GM12892 (cell line): Measurements from ENCODE around the gene LHX2.

Source experiments
- POLR2A ChIP-seq: IDR thresholded peaks from 2 replicates; pipeline ENCODE4 v1.6.1; 2011; ENCODE audit warnings: low read depth, low read length, control low read depth
- TAF1 ChIP-seq: IDR thresholded peaks from 2 replicates; pipeline ENCODE4 v1.6.1; 2011; ENCODE audit warnings: low read depth, mild to moderate bottlenecking, control low read depth, low read length, borderline replicate concordance

DNA sequence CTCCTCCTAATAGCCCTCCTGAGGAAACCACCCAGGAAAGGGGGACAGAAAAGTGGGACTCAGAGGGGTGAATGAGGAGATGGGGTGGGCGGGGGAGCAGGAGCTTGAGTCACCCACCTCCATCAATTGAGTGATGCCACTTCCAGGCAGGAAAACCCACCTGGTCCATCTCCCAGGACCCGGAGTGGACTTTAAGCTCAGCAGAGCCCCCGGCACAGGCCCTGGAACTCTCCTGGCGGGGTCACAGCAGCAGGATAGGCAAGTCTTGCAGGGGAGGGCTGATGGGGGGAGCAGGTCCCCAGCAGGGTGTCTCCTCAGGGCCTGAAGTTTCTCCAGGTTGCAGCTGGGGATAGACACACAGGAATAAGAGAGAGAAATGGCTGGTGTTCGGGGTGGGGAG lies 40.8 kb downstream of the LHX2 start:
- TF ChIP-seq TAF1 = no peak
- no peak for TF ChIP-seq POLR2A
